Mucosa of gallbladder (tissue), 1 donor: ENCODE measurements around the gene NEUROD1. TPM values are rescaled to one million over a fixed set of nuclear protein-coding genes. Genes with fewer than 3 reads are reported as not detected.
A peak's percentile ranks its signal among the peaks of the same experiment; 100 is the strongest.
"Not testable (repeated sequence)": the region's sequence is repeated elsewhere in the genome, so short reads cannot be mapped to it uniquely, and the experiment has no call there.

Source experiments
- DNase-seq: peaks from one replicate; pipeline ENCODE4 v3.0.0-alpha.2; 2020; ENCODE audit warnings: low spot score
- total RNA-seq: library from RNA; stranded (reverse); gene quantifications from one replicate; pipeline ENCODE4 v1.2.1, GENCODE V29; 2021
- donor health status: DM: no; HTN: no; CAD: no.

Gene NEUROD1
- not detected for total RNA-seq

- DNase-seq = no peak
These were observed at the start of gene NEUROD1 for GRCh38 chr2:181680055-181680936. NEUROD1 (minus strand) TSS chr2:181680517; CDS start chr2:181678860, 1,657 bp downstream.

GRCh38 chr2:181725476-181725875 is 45.2 kb upstream of the NEUROD1 start:
- DNase-seq = no peak

- DNase-seq = no peak
These were observed 44.3 kb upstream of the NEUROD1 start for GRCh38 chr2:181724662-181725061.

GRCh38 chr2:181723731-181724130 is 43.4 kb upstream of the NEUROD1 start:
- DNase-seq = no peak

GRCh38 chr2:181715033-181715630 is 34.8 kb upstream of the NEUROD1 start:
- peak; percentile 76 for DNase-seq

GRCh38 chr2:181711051-181711450 is 30.7 kb upstream of the NEUROD1 start:
- not testable (repeated sequence) for DNase-seq

- not testable (repeated sequence) for DNase-seq
These were observed 22.2 kb upstream of the NEUROD1 start for GRCh38 chr2:181702519-181702918.

GRCh38 chr2:181698223-181698622 is 17.9 kb upstream of the NEUROD1 start:
- DNase-seq = no peak

- no peak for DNase-seq
These were observed 17.3 kb upstream of the NEUROD1 start for GRCh38 chr2:181697571-181697970.

- no peak for DNase-seq
These were observed 16.8 kb upstream of the NEUROD1 start for GRCh38 chr2:181697126-181697525.

- DNase-seq = no peak
These were observed 14.0 kb upstream of the NEUROD1 start for GRCh38 chr2:181694271-181694670.

- no peak for DNase-seq
These were observed 10.5 kb upstream of the NEUROD1 start for GRCh38 chr2:181690860-181691259.

GRCh38 chr2:181686576-181687185 is 6.4 kb upstream of the NEUROD1 start:
- no peak for DNase-seq

- DNase-seq = no peak
These were observed 4.9 kb upstream of the NEUROD1 start for GRCh38 chr2:181685150-181685688.

GRCh38 chr2:181684454-181685149 is 4.3 kb upstream of the NEUROD1 start:
- DNase-seq = no peak

- no peak for DNase-seq
These were observed 3.5 kb upstream of the NEUROD1 start for GRCh38 chr2:181683518-181684453.

- DNase-seq = no peak
These were observed 2.6 kb upstream of the NEUROD1 start for GRCh38 chr2:181682795-181683517.

GRCh38 chr2:181682026-181682789 is 1.9 kb upstream of the NEUROD1 start:
- DNase-seq = no peak
